Stimulated activated naive B cell treated with anti-CD40 and anti-IgM and Interleukin-4, amounts not matched to agents 10 μg/mL and 1 μg/mL and 100 μg/mL, for 72 hours (primary cell): Measurements from ENCODE around the gene E2F4.

Experiments used
- ATAC-seq, 2 donors: fragments of 150-1000 bp; cut with Tn5 transposase; replicated peaks; 2 replicates each; pipeline ENCODE4 v1.10.0; 2021; ENCODE audit warnings: moderate library complexity in 1 of 2
- DNase-seq: peaks from one replicate; pipeline ENCODE4 v3.0.0; 2021
- H3K27ac Mint-ChIP-seq: one replicate; pipeline ENCODE4 v1.8.0; 2022; ENCODE audit warnings: mild to moderate bottlenecking, mixed read lengths
- H3K27me3 Mint-ChIP-seq, 2 donors: one replicate each; pipeline ENCODE4 v1.8.0; 2022; ENCODE audit warnings: mixed read lengths in 2 of 2
- H3K36me3 Mint-ChIP-seq, 2 donors: one replicate each; pipeline ENCODE4 v1.8.0; 2022; ENCODE audit warnings: mixed read lengths in 2 of 2, mild to moderate bottlenecking in 1 of 2
- H3K4me1 Mint-ChIP-seq, 2 donors: one replicate each; pipeline ENCODE4 v1.8.0; 2022; ENCODE audit warnings: mixed read lengths in 2 of 2, mild to moderate bottlenecking in 1 of 2
- H3K4me3 Mint-ChIP-seq, 2 donors: one replicate each; pipeline ENCODE4 v1.8.0; 2022; ENCODE audit warnings: mild to moderate bottlenecking in 2 of 2, mixed read lengths in 2 of 2, moderate library complexity in 1 of 2
- H3K9me3 Mint-ChIP-seq, 2 donors: one replicate each; pipeline ENCODE4 v1.8.0; 2022; ENCODE audit warnings: mixed read lengths in 2 of 2, mild to moderate bottlenecking in 1 of 2

E2F4 gene

DNA sequence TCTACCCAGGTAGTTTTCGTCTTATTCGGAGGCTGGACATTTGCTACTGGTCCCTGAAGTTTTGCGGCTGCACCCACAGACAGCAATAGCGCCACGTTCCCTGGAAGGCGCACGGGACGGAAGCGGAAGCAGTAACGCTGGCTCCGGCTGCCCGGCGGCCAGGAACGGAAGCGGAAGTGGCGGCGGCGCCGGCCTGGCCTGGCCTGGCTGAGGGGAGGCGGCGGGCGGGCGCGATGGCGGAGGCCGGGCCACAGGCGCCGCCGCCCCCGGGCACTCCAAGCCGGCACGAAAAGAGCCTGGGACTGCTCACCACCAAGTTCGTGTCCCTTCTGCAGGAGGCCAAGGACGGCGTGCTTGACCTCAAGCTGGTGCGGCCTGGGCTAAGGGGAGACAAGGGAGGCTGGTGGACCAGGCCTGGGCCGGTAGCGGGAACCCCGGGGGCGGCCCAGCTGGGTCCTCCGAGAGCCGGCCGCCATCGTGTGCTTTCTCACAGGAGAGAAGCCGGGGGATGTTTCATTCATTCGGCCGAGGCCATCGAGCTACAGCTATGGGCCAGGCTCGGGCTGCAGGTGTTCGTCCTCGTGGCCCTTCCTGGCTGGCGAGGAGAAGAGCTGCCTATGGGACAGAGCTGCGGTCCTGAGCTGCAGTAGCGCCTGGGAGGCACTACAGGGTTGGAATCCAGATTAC is at the start of gene E2F4:
E2F4 (plus strand) TSS at position 161 of the 687 bp plus-strand sequence; CDS start at position 234, 73 bp downstream.
- Mint-ChIP-seq H3K4me3 (peak within 1 kb of the TSS; percentile 89), H3K4me1 (peaks cover 23 to 55% of the 10 kb centered on the region in 2 donors), H3K27me3 (peaks cover 0 to 6% of the 10 kb centered on the region in 2 donors), H3K27ac (peak within 1 kb of the TSS; percentile 88), H3K9me3 (no peaks in the 10 kb centered on the region), H3K36me3 (peaks cover 30 to 38% of the 10 kb centered on the region in 2 donors)
- ATAC-seq: peak; percentile 99 to 100
- peak; percentile 85 for DNase-seq

DNA sequence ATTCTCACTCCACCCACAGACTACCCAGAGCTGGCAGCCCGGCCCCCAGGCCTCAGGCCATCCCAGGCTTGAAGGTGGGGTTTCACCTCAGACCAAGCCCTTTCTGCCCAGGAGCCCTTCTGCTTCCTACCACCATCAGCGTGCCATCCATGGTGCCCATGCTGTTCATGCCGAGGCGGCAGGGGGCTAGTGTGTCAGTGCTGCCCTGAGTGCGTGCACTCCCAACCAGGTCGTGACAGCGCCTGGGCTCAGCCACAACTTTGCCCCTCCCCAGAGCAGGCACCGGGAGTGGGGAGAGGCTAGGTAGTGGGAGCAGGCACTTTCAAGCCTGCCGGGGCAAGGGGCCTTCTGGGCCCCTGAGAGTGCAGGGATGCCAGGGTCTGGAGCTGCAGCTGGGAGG is 49.6 kb upstream of the E2F4 start:
- no peak overlapping the region for H3K4me3 Mint-ChIP-seq
- H3K4me1 Mint-ChIP-seq: no peaks in the 10 kb centered on the region
- ATAC-seq: no peak
- no peak for DNase-seq
- H3K27me3 Mint-ChIP-seq: no peaks in the 10 kb centered on the region
- H3K36me3 Mint-ChIP-seq: peaks cover 61 to 78% of the 10 kb centered on the region in 2 donors
- no peak overlapping the region for H3K27ac Mint-ChIP-seq
- no peaks in the 10 kb centered on the region for H3K9me3 Mint-ChIP-seq

DNA sequence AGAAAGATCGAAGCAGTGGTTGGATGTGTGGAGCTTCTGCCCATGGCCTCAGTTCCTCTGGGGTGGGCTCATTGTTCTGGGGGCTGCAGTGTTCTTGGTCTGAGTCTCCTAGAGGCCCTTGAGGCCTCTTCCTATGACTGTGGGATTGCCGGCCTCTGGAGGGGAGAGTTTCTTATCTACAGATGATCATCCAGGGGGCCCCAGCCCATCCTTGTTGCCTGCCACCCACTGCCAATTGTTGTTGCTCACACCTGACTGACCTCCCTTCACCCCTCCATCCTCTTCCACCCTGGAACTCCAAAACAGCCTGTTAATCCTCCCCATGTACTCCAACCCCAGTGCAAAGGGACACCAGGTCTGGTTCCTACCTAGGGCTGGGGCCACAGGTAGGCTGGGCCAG is 47.0 kb upstream of the E2F4 start:
- Mint-ChIP-seq H3K27ac (no peak overlapping the region), H3K36me3 (peaks cover 75 to 87% of the 10 kb centered on the region in 2 donors), H3K4me1 (peaks cover 0 to 3% of the 10 kb centered on the region in 2 donors), H3K4me3 (no peak overlapping the region), H3K27me3 (peaks cover 13 to 18% of the 10 kb centered on the region in 2 donors), H3K9me3 (no peaks in the 10 kb centered on the region)
- ATAC-seq (no peak), DNase-seq (no peak)

- DNase-seq (no peak), ATAC-seq (no peak)
- H3K27me3 Mint-ChIP-seq: peaks cover 13 to 18% of the 10 kb centered on the region in 2 donors
- H3K36me3 Mint-ChIP-seq: peaks cover 69 to 79% of the 10 kb centered on the region in 2 donors
- no peaks in the 10 kb centered on the region for H3K9me3 Mint-ChIP-seq
- H3K27ac Mint-ChIP-seq: no peak overlapping the region
- H3K4me1 Mint-ChIP-seq: peaks cover 0 to 3% of the 10 kb centered on the region in 2 donors
- H3K4me3 Mint-ChIP-seq: no peak overlapping the region
Observed at GRCh38 chr16:67145746-67146145, 46.2 kb upstream of the E2F4 start.

- ATAC-seq: no peak
- Mint-ChIP-seq H3K4me3 (no peak overlapping the region), H3K36me3 (peaks cover 61 to 75% of the 10 kb centered on the region in 2 donors)
Observed at GRCh38 chr16:67146523-67147357, 45.2 kb upstream of the E2F4 start.

GRCh38 chr16:67147437-67148140 is 44.4 kb upstream of the E2F4 start:
- H3K4me3 Mint-ChIP-seq: no peak overlapping the region
- no peak overlapping the region for H3K27ac Mint-ChIP-seq
- H3K9me3 Mint-ChIP-seq: no peaks in the 10 kb centered on the region
- DNase-seq (no peak), ATAC-seq (no peak)
- peaks cover 5 to 6% of the 10 kb centered on the region in 2 donors for H3K4me1 Mint-ChIP-seq
- H3K27me3 Mint-ChIP-seq: peaks cover 23 to 26% of the 10 kb centered on the region in 2 donors
- H3K36me3 Mint-ChIP-seq: peaks cover 53 to 67% of the 10 kb centered on the region in 2 donors

More at GRCh38 chr16:67146523-67147357, 45.2 kb upstream of the E2F4 start:
- Mint-ChIP-seq H3K4me1 (peaks cover 5 to 6% of the 10 kb centered on the region in 2 donors), H3K27me3 (peaks cover 23% of the 10 kb centered on the region in 2 donors), H3K9me3 (no peaks in the 10 kb centered on the region), H3K27ac (no peak overlapping the region)
- no peak for DNase-seq

- H3K9me3 Mint-ChIP-seq: no peaks in the 10 kb centered on the region
- ATAC-seq (no peak), DNase-seq (no peak)
- no peak overlapping the region for H3K27ac Mint-ChIP-seq
- H3K4me3 Mint-ChIP-seq: peak overlapping the region in 1 of 2 donors; percentile 13
- peaks cover 29 to 33% of the 10 kb centered on the region in 2 donors for H3K27me3 Mint-ChIP-seq
- H3K36me3 Mint-ChIP-seq: peaks cover 48 to 62% of the 10 kb centered on the region in 2 donors
- H3K4me1 Mint-ChIP-seq: peaks cover 11% of the 10 kb centered on the region in 2 donors
Observed at GRCh38 chr16:67148221-67148620, 43.7 kb upstream of the E2F4 start.

DNA sequence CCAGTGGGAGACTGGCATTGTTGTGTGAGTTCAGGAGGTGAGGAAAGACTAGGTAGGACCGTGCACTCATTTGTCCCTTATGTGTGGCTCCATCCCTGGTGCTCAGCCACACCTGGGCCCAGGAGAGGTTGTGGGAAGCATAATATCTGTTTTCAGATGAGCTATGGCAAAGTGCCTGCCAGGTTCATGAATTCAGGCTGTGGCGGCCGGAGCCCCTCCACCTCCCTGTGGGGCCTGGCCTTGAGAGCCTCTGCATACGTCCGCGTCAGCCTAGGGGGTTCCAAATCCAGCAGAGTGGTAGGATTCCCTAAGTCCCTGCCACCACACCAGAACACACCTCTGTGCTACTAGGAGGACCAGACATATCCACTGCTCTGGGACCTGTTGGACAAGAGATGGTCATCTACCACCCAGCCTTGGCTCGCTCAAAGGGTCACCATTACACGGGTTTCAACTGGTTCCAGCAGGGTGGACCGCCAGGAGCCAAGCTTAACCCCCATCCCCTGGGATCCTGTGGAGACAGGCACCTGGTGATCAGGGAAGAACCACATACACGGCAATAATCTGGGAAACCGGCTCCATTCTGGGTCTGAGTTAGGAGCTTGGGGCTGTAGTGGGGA is 43.2 kb upstream of the E2F4 start:
- peak overlapping the region; percentile 73 for H3K27ac Mint-ChIP-seq
- no peak for ATAC-seq
- peak overlapping the region in 1 of 2 donors; percentile 69 for H3K4me3 Mint-ChIP-seq
- H3K4me1 Mint-ChIP-seq: peaks cover 14 to 15% of the 10 kb centered on the region in 2 donors
- no peaks in the 10 kb centered on the region for H3K9me3 Mint-ChIP-seq
- peaks cover 45 to 60% of the 10 kb centered on the region in 2 donors for H3K36me3 Mint-ChIP-seq
- H3K27me3 Mint-ChIP-seq: peaks cover 30 to 35% of the 10 kb centered on the region in 2 donors
- no peak for DNase-seq

DNA sequence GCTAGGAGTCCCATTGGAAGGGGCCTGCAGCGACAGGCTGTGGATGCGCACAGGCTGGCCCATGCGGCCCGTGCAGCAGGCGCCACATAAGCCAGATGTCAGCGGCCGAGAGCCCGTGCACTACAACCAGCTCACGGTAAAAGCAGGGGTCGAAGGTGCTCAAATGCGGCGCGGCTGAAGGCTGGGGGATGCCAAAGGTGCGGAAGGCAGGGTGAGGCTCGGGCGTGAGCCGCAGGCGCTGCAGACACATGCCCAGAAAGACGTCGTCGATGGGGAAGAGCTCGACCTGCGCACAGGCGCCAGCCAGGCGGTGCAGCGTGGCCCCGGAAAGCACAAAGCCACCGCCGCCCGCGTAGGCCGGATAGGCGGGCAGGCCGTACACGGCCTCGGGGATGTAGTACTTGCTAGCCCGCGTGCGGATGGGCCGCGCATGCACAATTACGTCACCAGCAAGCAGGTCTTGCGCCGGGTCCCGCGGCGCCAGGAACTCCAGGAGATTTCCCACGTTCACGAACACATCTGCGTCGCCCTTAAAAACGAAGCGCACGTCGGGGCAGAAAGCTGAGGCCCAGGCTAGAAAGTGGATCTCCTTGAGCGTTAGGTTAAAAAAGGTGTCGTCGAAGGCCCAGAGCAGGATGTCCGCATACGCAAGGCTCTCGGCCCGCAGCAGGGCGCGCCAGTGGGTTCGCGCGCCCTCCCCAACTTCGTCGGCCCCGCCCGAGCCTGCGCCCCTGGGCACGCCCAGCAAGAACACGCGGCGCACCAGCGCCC is 42.5 kb upstream of the E2F4 start:
- Mint-ChIP-seq H3K36me3 (peaks cover 48 to 60% of the 10 kb centered on the region in 2 donors), H3K4me3 (peak overlapping the region; percentile 54 to 69)
- no peak for ATAC-seq

DNA sequence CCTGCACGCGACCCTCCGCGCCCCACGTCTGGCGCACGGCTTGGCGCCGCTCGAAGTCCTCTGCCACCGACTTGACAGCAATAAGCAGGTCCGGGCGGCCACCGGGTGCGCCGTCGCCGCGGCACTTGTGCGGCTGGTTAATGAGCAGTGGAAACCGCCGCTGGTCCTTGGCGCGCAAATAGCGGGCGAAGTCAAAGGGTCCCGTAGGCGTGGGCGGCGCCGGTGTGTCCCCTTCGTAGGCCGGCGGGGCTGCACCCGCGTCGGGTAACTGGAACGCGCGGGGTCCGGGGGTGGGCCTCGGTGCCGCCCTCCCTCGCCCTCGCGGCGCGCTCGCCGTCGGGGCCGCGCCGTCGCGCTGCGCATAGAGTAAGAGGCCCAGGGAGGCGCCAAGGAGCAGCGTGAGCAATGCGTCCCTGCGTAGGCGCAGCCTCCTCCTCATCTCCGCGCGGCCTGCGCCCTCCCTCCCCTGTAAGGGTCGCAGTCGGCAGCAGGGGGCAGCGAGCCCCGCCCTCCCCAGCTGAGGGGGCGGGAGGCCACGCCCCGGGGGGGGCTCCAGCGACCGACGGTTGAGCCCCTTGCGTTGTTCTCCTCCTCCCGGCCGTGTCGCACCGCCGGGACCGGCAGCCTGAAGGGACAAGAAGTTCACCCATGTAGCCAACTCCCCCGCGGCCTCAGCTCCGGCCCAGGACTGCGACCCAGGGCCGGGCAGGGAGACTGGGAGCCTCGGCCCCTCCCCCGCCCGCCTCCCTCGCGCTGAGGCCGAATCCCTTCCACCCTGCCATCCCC is 41.7 kb upstream of the E2F4 start:
- H3K4me3 Mint-ChIP-seq: peak overlapping the region; percentile 77 to 78
- H3K36me3 Mint-ChIP-seq: peaks cover 42 to 54% of the 10 kb centered on the region in 2 donors
- no peaks in the 10 kb centered on the region for H3K9me3 Mint-ChIP-seq
- no peak overlapping the region for H3K27ac Mint-ChIP-seq
- ATAC-seq (peak; percentile 59 to 64), DNase-seq (no peak)
- H3K4me1 Mint-ChIP-seq: peaks cover 16 to 22% of the 10 kb centered on the region in 2 donors
- H3K27me3 Mint-ChIP-seq: peaks cover 32 to 38% of the 10 kb centered on the region in 2 donors

More for the DNA sequence above, 42.5 kb upstream of the E2F4 start:
- DNase-seq: no peak
- peaks cover 14 to 19% of the 10 kb centered on the region in 2 donors for H3K4me1 Mint-ChIP-seq
- H3K27me3 Mint-ChIP-seq: peaks cover 30 to 35% of the 10 kb centered on the region in 2 donors
- H3K27ac Mint-ChIP-seq: peak overlapping the region; percentile 73
- H3K9me3 Mint-ChIP-seq: no peaks in the 10 kb centered on the region

DNA sequence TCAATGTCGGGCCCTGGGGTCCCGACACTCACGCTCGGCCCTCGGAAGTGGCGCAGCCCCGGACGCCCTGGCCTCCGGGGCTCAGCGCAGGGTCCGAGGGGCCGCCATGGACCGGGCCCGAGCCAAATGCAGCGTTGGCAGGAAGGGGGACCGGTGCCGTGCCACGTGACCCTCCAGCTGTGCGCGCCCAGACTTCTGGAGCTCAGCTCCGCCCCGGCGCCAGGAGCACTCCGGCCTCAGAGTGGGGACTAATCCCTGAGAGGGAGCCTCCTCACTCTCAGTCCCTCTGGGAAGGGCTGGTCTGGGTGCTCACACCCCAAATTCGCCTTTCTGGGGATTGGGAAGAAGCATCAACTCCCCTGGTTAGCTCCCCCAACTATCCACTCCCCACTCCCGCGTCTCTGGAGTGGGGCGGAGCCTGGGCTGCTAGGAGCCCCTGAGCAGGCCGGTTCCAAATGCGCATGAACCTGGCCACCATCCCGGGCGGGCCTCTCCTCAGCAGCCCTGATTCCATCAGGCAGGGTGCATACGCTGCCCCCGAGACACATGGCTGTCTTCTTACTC is 41.0 kb upstream of the E2F4 start, which contains the start of gene B3GNT9:
B3GNT9 (minus strand) TSS at position 166 of the 564 bp plus-strand sequence. CDS start 513 bp downstream, outside the sequence.
- ATAC-seq (peak; percentile 41 to 44), DNase-seq (no peak)
- Mint-ChIP-seq H3K36me3 (peaks cover 37 to 51% of the 10 kb centered on the region in 2 donors), H3K27ac (peak within 1 kb of the TSS; percentile 62), H3K4me3 (peak within 1 kb of the TSS; percentile 77 to 78), H3K27me3 (peaks cover 33 to 41% of the 10 kb centered on the region in 2 donors), H3K9me3 (no peaks in the 10 kb centered on the region), H3K4me1 (peaks cover 19 to 29% of the 10 kb centered on the region in 2 donors)

DNA sequence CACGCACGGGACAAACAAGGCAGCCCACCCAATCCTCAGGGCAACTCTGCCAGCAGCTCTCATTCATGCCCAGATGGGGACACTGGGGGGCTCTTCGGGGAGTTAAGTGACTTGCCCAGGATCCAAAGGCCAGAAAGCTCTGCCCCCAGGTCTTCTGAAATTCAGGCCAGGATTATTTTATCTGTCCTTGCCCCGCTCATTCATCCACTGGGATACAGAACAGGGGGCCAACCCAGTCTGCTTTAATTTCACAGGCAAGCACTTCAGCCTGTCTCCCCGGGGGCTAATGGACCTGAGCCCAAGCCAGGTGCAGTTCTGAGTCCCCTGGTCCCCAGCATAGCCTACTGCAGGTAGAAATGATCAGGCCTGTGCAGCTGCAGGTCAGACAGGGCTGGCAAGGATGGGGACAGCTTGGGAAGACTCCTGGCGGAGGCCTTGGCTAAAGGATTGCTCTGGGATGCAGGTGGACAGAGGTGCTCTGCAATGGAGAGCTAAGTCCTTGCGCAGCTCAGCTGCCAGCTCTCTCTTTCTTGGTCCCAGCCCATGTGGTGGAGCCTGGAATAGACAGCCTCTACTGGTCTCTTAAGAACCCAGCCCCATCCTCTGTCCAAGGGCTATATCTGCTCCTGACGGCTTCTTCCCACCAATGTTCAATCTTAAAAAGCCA is 40.4 kb upstream of the E2F4 start:
- ATAC-seq: no peak
- Mint-ChIP-seq H3K4me3 (peak overlapping the region; percentile 77 to 78), H3K36me3 (peaks cover 34 to 47% of the 10 kb centered on the region in 2 donors), H3K27me3 (peaks cover 33 to 41% of the 10 kb centered on the region in 2 donors), H3K9me3 (no peaks in the 10 kb centered on the region), H3K4me1 (peaks cover 24 to 35% of the 10 kb centered on the region in 2 donors), H3K27ac (peak overlapping the region; percentile 62)
- DNase-seq: no peak
